GM18861 (cell line): ENCODE results near the gene ID4.

ENCODE experiments used
- ATAC-seq: cut with Tn5 transposase; IDR thresholded peaks from one replicate; pipeline ENCODE4 v1.9.1; 2021; ENCODE audit not compliant: unreplicated experiment

ID4 gene

GRCh38 chr6:19836799-19837510 lies at the start of gene ID4:
ID4 (plus strand) TSS chr6:19837370; CDS start chr6:19837755, 385 bp downstream.
- ATAC-seq, result no peak

- ATAC-seq, result no peak
Observed at GRCh38 chr6:19788686-19789085, 48.5 kb upstream of the ID4 start.

- ATAC-seq, result no peak
Observed at GRCh38 chr6:19789100-19789803, 47.9 kb upstream of the ID4 start.

GRCh38 chr6:19791267-19791666 lies 45.9 kb upstream of the ID4 start:
- no peak for ATAC-seq

GRCh38 chr6:19795211-19795610 lies 42.0 kb upstream of the ID4 start:
- ATAC-seq, result no peak

- no peak for ATAC-seq
Observed at GRCh38 chr6:19796452-19796851, 40.7 kb upstream of the ID4 start.

GRCh38 chr6:19798362-19798761 lies 38.8 kb upstream of the ID4 start:
- ATAC-seq, result no peak

GRCh38 chr6:19802656-19803055 lies 34.5 kb upstream of the ID4 start:
- no peak for ATAC-seq

- no peak for ATAC-seq
Observed at GRCh38 chr6:19803331-19804204, 33.6 kb upstream of the ID4 start.

GRCh38 chr6:19804205-19805128 lies 32.7 kb upstream of the ID4 start:
- ATAC-seq, result peak; percentile 96

GRCh38 chr6:19805129-19805481 lies 32.1 kb upstream of the ID4 start:
- ATAC-seq, result no peak

GRCh38 chr6:19806971-19807396 lies 30.2 kb upstream of the ID4 start:
- ATAC-seq, result no peak

- no peak for ATAC-seq
Observed at GRCh38 chr6:19811397-19812079, 25.6 kb upstream of the ID4 start.

GRCh38 chr6:19812512-19813119 lies 24.6 kb upstream of the ID4 start:
- ATAC-seq, result peak; percentile 72

- no peak for ATAC-seq
Observed at GRCh38 chr6:19818805-19819204, 18.4 kb upstream of the ID4 start.

- ATAC-seq, result no peak
Observed at GRCh38 chr6:19824058-19824807, 12.9 kb upstream of the ID4 start.

- no peak for ATAC-seq
Observed at GRCh38 chr6:19827247-19827646, 9.9 kb upstream of the ID4 start.

GRCh38 chr6:19827903-19828302 lies 9.3 kb upstream of the ID4 start:
- ATAC-seq, result no peak

- no peak for ATAC-seq
Observed at GRCh38 chr6:19830171-19830570, 7.0 kb upstream of the ID4 start.
